Keratinocyte (primary cell): ENCODE measurements around the gene CCNL2.

Source experiments
- EZH2 ChIP-seq: IDR thresholded peaks from one replicate; pipeline ENCODE4 v1.6.1; 2012; ENCODE audit warnings: inconsistent platforms, mild to moderate bottlenecking, low read length, moderate library complexity
- TF ChIP-seq, protein P1 (sequence below), 3 experiments: IDR thresholded peaks in 1 of 3; conservative IDR thresholded peaks in 1 of 3; optimal IDR thresholded peaks in 1 of 3; 2 replicates in 2 of 3; 3 replicates in 1 of 3; pipeline versions ENCODE3 to v1.5.1; 2011; ENCODE audit warnings: low read length in 3 of 3, mild to moderate bottlenecking in 3 of 3, moderate library complexity in 2 of 3, control low read depth in 1 of 3, inconsistent platforms in 1 of 3; ENCODE audit not compliant: insufficient read depth in 2 of 3; ENCODE audit errors: extremely low read depth in 1 of 3

- TF ChIP-seq, protein P1, sequence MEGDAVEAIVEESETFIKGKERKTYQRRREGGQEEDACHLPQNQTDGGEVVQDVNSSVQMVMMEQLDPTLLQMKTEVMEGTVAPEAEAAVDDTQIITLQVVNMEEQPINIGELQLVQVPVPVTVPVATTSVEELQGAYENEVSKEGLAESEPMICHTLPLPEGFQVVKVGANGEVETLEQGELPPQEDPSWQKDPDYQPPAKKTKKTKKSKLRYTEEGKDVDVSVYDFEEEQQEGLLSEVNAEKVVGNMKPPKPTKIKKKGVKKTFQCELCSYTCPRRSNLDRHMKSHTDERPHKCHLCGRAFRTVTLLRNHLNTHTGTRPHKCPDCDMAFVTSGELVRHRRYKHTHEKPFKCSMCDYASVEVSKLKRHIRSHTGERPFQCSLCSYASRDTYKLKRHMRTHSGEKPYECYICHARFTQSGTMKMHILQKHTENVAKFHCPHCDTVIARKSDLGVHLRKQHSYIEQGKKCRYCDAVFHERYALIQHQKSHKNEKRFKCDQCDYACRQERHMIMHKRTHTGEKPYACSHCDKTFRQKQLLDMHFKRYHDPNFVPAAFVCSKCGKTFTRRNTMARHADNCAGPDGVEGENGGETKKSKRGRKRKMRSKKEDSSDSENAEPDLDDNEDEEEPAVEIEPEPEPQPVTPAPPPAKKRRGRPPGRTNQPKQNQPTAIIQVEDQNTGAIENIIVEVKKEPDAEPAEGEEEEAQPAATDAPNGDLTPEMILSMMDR (optimal IDR thresholded peaks at IDR 0.05 in 1 of 3, IDR thresholded peaks at IDR 0.05 in 1 of 3, conservative IDR thresholded peaks at IDR 0.05 in 1 of 3; ENCODE audit: extremely low read depth in 1 of 3, insufficient read depth in 2 of 3, low read length in 3 of 3): no peak
- no peak for TF ChIP-seq EZH2
Measured at GRCh38 chr1:1439546-1440261, 40.6 kb upstream of the CCNL2 start.
